NCI-H2196 treated with DMSO at 0.1 percent for 48 hours (cell line): ENCODE measurements around the gene STX1A.
A peak's percentile ranks its signal among the peaks of the same experiment; 100 is the strongest.
"Not testable (repeated sequence)": the region's sequence is repeated elsewhere in the genome, so short reads cannot be mapped to it uniquely, and the experiment has no call there.

Source experiments
- DNase-seq: peaks from one replicate; lab custom pipeline; 2025; ENCODE audit not compliant: unreplicated experiment; lab: John Stamatoyannopoulos, UW

Gene STX1A

GRCh38 chr7:73736885-73737284, 17.4 kb upstream of the STX1A start:
- DNase-seq: no peak

- no peak for DNase-seq
Measured at GRCh38 chr7:73735528-73735905, 16.0 kb upstream of the STX1A start.

DNA sequence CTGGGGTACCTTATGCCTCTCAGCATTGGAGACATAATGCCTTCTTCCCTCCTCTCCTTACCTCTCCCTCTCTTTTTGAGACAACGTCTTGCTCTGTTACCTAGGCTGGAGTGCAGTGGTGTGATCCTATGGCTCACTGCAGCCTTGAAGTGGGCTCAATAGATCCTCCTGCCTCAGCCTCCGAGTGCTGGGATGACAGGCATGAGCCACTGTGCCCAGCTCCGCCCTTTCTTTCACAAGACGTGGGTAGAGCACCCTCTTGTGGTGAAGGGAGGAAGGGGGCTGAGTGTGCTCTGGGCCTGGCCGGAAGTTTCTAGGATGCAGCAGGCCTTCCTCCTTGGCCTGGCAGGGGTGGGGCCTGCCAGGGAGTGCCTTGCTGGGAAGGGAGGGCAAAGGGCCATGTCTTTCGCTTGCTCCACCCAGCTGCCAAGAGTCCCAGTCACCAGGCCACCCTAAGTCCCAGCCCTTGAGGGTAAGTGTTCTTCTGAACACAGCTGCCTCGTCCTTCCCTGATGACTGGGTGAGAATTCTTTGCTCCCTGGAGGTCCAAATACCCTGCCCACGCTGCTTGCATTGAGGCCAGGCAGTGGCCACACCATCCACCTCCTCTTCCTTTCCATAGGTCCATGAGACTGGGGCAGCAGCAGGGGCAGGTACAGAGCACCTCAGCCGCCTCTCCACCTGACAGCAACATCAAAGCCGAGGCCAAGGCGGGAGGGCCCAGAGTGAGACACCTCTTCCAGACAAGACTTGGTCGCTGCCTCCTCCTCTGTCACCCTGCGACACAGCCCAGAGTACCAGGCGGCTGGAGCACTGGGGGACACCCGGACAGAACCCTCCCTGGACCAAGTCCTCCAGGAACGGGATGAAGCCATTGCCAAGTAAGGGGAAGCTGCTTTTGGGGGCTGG, 15.4 kb upstream of the STX1A start:
- peak; percentile 94 for DNase-seq

DNA sequence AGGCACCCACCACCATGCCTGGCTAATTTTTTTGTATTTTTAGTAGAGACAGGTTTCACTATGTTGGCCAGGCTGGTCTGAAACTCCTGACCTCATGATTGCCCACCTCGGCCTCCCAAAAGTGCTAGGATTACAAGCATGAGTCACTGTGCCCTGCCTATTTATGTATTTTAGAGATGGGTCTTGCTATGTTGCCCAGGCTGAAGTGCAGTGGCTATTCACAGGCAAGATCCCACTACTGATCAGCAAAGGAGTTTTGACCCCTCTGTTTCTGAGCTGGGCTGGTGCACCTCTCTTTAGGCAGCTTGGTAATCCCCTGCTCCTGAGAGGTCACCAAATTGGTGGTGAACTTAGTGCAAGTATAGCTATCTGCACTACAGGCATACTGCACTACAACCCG, 12.9 kb upstream of the STX1A start:
- DNase-seq: no peak

DNA sequence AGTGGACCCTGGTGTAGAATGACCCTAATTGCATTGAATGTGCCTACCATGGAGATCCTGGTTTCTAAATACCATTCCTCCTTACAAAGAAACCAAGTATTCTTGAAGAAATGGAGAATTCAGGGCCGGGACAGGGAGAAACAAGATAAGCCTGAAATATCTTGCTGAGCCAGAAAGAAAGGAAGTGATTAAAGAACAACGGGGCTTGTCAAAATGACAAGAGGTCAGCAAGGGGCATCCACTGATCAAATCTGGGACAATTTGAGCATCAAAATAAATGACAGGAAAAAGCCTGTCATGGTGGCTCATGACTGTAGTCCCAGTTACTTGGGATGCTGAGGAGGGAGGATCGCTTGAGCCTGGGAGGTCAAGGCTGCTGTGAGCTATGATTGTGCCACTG, 11.0 kb upstream of the STX1A start:
- DNase-seq: no peak

- DNase-seq: no peak
Measured at GRCh38 chr7:73728551-73728950, 9.1 kb upstream of the STX1A start.

DNA sequence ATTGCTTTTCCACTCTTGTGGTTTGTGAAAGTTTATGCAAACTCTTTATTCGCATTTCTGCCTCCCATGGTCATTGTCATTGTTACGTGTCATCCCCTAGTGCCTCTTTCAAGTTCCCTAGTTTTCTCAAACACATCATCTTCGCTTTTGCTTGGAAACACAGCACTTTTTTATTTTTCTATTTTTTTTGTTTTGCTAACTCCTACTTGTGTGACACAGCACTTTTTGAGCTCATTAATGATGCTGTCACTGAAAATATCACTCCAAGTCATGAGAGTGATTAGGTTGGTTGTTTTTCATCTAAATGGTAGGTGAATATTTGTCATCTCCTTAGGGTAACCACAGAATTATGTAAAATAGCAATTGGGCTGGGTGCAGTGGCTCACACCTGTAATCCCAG, 8.5 kb upstream of the STX1A start:
- DNase-seq: no peak

GRCh38 chr7:73726083-73726466, 6.6 kb upstream of the STX1A start:
- DNase-seq: no peak

GRCh38 chr7:73723813-73724212, 4.3 kb upstream of the STX1A start:
- DNase-seq: no peak

DNA sequence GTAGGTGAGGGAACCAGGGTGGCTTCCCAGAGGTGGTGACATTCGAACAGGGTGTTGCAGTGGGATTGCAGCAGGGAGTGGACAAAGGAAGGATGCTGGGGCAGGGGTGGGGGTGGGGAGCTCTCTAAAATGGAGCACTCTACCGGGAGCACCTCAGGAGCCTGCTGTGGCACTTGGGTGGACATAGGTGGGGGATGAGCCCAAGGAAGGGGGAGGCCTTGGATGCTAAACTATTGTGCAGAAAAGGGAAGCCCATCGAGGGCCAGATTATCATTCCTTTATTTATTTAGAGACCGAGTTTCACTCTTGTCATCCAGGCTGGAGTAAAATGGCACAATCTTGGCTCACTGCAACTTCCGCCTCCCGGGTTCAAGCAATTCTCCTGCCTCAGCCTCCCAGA, 3.3 kb upstream of the STX1A start:
- no peak for DNase-seq

GRCh38 chr7:73722182-73722581, 2.7 kb upstream of the STX1A start:
- DNase-seq: not testable (repeated sequence)

GRCh38 chr7:73721377-73721817, 1.9 kb upstream of the STX1A start:
- peak; percentile 79 for DNase-seq

DNA sequence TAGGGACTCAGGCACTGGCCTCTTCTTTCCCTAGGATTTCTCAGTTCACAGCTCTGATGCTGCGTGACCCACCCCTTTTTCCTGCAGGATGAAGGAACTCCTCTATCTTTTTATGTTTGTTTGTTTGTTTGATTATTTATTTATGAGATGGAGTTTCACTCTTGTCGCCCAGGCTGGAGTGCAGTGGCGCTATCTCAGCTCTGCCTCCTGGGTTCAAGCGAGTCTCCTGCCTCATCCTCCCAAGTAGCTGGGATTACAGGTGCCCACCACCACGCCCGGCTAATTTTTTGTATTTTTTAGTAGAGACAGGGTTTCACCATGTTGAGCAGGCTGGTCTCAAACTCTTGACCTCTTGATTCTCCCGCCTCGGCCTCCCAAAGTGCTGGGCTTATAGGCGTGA, 974 bp upstream of the STX1A start:
- not testable (repeated sequence) for DNase-seq

DNA sequence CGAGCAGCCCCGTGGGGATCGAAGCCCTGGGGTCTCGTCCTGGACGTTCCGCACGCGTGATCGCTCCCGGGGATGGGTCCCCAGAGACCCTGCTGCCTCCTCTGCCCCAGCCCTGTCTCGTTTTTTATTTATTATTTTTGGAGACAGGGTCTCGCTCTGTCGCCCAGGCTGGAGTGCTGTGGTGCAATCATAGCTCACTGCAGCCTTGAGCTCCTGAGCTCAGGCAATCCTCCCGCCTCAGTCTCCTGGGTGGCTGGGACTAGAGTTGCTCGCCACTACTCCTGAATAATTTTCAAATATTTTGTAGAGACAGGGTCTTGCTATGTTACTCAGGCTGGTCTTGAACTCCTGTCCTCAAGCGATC, 319 bp upstream of the STX1A start:
- no peak for DNase-seq

DNA sequence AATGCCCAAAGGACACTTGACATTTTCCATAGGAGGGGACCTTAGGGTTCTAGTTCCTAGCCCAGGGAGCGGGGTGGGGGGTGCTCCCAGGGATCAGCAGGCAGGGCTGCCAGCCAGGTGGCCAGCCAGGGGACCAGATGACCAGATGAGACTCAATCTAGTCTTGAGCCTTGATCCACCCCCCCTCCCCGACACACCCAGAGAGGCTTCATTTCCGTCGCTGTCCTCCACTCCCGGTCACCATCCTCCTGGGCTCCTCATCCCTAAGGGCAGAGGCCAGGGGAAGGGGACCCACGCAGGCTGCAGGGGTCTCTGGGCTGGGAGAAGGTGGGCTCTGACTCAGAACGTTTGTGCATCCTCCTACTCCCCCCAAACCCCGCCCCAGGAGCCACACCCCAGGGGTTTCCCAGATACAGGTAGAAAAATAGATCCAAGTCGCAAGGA, 1.0 kb downstream of the STX1A start:
- DNase-seq: no peak

DNA sequence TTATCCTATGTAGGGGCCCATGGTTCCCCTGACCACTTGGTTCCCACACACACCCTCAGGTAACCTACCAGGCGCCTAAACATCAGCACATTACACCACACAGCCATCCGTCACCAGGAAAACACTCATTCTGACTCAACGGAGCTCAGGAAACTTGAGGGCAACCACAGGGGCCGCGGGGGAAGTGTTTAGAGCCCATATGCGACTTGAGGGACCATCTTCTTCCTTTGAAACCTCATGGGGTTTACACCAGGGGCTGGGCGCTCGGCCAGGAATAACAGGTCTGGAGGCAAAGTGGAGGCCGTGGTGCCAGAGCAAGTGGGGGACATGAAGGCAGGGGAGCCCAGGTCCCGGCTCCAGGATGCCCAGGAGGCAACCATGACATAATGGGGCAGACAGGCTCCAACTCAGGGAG, 1.5 kb downstream of the STX1A start:
- no peak for DNase-seq

- no peak for DNase-seq
Measured at GRCh38 chr7:73717025-73717807, 2.3 kb downstream of the STX1A start.

DNA sequence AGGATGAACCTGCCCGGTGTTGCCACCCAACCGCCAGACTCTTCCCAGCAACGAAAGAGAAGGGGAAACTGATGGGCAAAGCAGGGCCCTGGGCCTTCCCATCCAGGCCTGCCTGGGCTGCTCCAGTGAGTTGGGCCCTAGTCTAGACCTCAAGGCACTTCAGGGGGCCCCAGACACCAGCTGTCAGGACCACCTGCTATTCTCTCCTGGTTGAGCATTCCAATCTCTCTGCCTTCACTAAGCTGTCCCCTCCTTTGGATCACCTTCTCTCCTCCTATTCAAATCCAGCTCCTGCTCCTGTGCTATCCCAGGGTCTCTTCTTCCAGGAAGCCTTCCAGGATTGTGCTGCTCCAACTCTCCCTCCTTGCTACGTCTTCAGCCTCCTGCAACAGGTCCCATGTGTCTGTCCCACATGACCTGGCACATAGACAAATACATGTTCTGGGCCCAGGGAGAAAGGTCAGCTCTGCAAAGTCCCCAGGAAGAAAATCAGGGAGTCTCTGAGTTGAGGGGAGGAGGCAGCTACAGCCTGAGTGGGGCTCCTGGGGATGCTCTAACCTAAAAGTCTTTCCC, 3.1 kb downstream of the STX1A start:
- no peak for DNase-seq

DNA sequence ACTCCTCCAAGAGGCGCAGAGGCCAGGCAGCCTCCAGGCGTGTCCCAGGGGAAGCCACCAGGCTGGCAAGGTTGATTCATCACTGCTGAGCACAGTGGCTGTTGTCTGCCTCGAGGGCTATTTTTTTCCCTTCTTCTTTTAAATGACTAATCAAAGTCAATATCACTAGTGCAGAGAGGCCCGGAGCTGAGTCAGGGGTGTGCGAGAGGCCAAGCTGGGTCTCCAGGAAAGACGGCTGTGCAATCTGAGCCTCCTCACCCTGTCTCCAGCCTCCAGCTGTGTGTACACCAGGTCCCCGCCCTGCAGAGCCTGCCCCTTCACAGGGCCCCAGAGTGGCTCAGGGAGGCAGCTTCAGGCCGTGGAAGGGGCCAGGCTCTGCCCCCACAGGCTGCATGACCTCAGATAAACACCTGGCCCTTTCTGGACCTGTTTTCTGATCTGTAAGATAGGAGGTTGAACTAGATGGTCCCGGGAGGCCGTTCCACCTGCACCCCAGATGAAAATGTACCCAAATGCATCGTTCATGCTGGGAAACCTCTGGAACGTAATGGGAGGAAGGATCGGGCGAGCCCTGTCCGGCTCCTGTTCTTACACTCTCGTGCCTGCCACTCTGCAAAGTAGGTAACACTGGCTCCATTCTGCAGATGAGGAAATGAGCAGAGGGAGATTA, 3.7 kb downstream of the STX1A start:
- peak; percentile 80 for DNase-seq

GRCh38 chr7:73713319-73713718, 6.2 kb downstream of the STX1A start:
- DNase-seq: not testable (repeated sequence)

- no peak for DNase-seq
Measured at GRCh38 chr7:73712773-73713172, 6.7 kb downstream of the STX1A start.
